HG03457 (cell line): ENCODE data around the gene LITAF.

Experiments used
- ATAC-seq: cut with Tn5 transposase; IDR thresholded peaks from one replicate; pipeline ENCODE4 v1.9.1; 2021; ENCODE audit warnings: moderate number of reproducible peaks; ENCODE audit not compliant: unreplicated experiment

LITAF gene

DNA sequence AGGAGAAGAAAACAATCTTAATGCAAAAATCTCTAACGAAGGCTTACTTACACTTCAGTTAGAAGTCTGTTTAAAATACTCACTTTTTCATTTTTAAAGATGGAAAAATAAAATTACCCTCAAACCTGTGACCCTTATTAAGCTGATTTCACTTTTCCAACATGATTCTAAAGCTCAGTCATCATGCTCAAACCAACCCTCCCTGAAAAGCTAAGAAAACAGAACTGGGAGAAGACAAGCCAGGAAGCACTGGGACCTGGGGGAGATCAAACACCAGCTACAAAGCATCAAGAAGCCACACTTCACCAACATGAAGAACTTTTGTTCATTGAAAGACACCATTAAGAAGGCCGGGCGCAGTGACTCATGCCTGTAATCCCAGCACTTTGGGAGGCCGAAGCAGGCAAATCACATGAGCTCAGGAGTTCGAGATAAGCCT is 88.8 kb downstream of the LITAF start:
- no peak for ATAC-seq
